Right atrium auricular region (tissue), 2 donors: ENCODE data around the gene ALOX5. TPM values are rescaled to one million over a fixed set of nuclear protein-coding genes. Genes with fewer than 3 reads are reported as not detected.
"Not testable (repeated sequence)": the region's sequence is repeated elsewhere in the genome, so short reads cannot be mapped to it uniquely, and the experiment has no call there.

Source experiments
- DNase-seq: peaks from one replicate; pipeline ENCODE4 v3.0.0-alpha.2; 2019; ENCODE audit warnings: low spot score
- H3K27ac ChIP-seq, 2 donors: fragments of 200-600 bp; sonication (generic); 1 replicate in 1 of 2; 2 replicates in 1 of 2; pipeline ENCODE4 v1.5.1; 2016 to 2019
- H3K27me3 ChIP-seq, 2 donors: fragments of 200-600 bp; sonication (generic); one replicate each; pipeline versions ENCODE4 v1.5.1 to v1.6.0; 2017 to 2019
- H3K36me3 ChIP-seq: fragments of 200-600 bp; sonication (generic); one replicate; pipeline ENCODE4 v1.5.1; 2016
- H3K4me1 ChIP-seq, 2 donors: fragments of 200-600 bp; sonication (generic); one replicate each; pipeline versions ENCODE4 v1.5.1 to v1.6.0; 2017 to 2019
- H3K4me3 ChIP-seq, 2 donors: fragments of 200-600 bp; sonication (generic); 1 replicate in 1 of 2; 2 replicates in 1 of 2; pipeline ENCODE4 v1.5.1; 2017 to 2019; ENCODE audit warnings: mild to moderate bottlenecking in 1 of 2, moderate library complexity in 1 of 2
- H3K9me3 ChIP-seq, 2 donors: fragments of 200-600 bp; sonication (generic); one replicate each; pipeline ENCODE4 v1.5.1; 2019
- CTCF ChIP-seq, 2 donors: fragments of 200-600 bp; sonication (generic); IDR thresholded peaks; one replicate each; pipeline ENCODE4 v1.5.1; 2019; ENCODE audit warnings: antibody characterized with exemption in 2 of 2
- total RNA-seq, 2 donors: library from RNA; depleted of rRNA; stranded (reverse); fragments of >200 nt; gene quantifications; one replicate each; pipeline ENCODE4 v1.1.0, GENCODE V29; 2016

The ALOX5 gene
- total RNA-seq, 2 donors from 2014 or later, result 6.3 to 16.0 TPM

DNA sequence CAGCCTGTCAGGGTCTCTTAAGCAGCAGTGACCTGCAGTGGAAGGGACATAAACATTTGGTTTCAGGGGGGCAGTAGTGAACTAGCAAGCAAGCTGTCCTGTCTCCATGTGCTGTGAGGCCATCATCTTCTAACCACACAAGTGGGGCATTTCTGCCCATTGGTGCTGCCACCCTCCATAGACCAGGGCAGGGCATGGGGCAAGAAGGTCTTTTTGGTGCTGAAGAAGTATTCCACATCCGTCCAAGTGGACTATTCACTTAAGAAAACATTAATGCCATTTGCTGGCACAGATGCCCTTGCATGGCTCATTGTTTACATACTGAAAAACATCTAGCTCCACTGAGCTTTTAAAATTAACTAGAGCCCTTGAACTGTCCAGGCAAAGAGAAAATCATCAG, 35.8 kb downstream of the ALOX5 start:
- DNase-seq, result no peak
- H3K27me3 ChIP-seq, result no peaks in the 10 kb centered on the region
- no peaks in the 10 kb centered on the region for H3K4me1 ChIP-seq
- TF ChIP-seq CTCF (IDR thresholded peaks at IDR 0.05), result no peak
- no peaks in the 10 kb centered on the region for H3K9me3 ChIP-seq
- H3K27ac ChIP-seq, result no peak overlapping the region
- H3K4me3 ChIP-seq, result no peak overlapping the region
- no peaks in the 10 kb centered on the region for H3K36me3 ChIP-seq

GRCh38 chr10:45410489-45410806, 36.4 kb downstream of the ALOX5 start:
- TF ChIP-seq CTCF (IDR thresholded peaks at IDR 0.05), result no peak
- no peak overlapping the region for H3K27ac ChIP-seq

GRCh38 chr10:45410807-45411606, 37.0 kb downstream of the ALOX5 start:
- no peak for TF ChIP-seq CTCF (IDR thresholded peaks at IDR 0.05)
- H3K9me3 ChIP-seq, result no peaks in the 10 kb centered on the region
- no peaks in the 10 kb centered on the region for H3K27me3 ChIP-seq
- H3K27ac ChIP-seq, result no peak overlapping the region
- no peaks in the 10 kb centered on the region for H3K4me1 ChIP-seq
- DNase-seq, result no peak
- no peaks in the 10 kb centered on the region for H3K36me3 ChIP-seq
- no peak overlapping the region for H3K4me3 ChIP-seq

More at GRCh38 chr10:45410489-45410806, 36.4 kb downstream of the ALOX5 start:
- no peaks in the 10 kb centered on the region for H3K36me3 ChIP-seq
- H3K27me3 ChIP-seq, result no peaks in the 10 kb centered on the region
- no peaks in the 10 kb centered on the region for H3K9me3 ChIP-seq
- no peaks in the 10 kb centered on the region for H3K4me1 ChIP-seq
- no peak for DNase-seq
- no peak overlapping the region for H3K4me3 ChIP-seq

DNA sequence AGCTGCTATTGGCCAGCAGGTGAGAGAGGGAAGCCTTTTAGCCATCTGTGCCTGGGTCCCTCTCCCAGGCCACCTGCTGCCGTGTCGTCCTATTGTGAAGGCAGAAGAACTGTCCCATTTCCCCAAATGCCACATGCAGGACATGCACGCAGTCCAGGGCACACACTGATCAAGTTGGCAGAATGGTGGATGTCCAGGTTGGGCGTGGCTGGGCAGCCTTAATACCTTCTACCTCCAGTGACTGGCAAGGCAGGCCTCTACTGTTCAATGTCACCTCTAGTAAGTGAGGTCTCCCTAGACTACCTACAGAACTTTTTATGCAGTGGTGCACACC, 37.6 kb downstream of the ALOX5 start:
- no peak for DNase-seq
- no peak for TF ChIP-seq CTCF (IDR thresholded peaks at IDR 0.05)

DNA sequence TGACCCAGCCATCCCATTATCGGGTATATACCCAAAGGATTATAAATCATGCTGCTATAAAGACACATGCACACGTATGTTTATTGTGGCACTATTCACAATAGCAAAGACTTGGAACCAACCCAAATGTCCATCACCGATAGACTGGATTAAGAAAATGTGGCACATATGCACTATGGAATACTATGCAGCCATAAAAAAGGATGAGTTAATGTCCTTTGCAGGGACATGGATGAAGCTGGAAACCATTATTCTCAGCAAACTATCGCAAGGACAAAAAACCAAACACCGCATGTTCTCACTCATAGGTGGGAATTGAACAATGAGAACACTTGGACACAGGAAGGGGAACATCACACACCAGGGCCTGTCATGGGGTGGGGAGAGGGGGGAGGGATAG, 41.0 kb downstream of the ALOX5 start:
- not testable (repeated sequence) for H3K27me3 ChIP-seq, H3K36me3 ChIP-seq, H3K9me3 ChIP-seq, DNase-seq, H3K27ac ChIP-seq, H3K4me3 ChIP-seq
- H3K4me1 ChIP-seq, result peaks cover 0 to 14% of the 10 kb centered on the region in 2 donors

More for the DNA sequence above, 37.6 kb downstream of the ALOX5 start:
- H3K27me3 ChIP-seq, result no peaks in the 10 kb centered on the region
- no peaks in the 10 kb centered on the region for H3K9me3 ChIP-seq
- no peaks in the 10 kb centered on the region for H3K36me3 ChIP-seq
- H3K4me1 ChIP-seq, result no peaks in the 10 kb centered on the region
- no peak overlapping the region for H3K27ac ChIP-seq
- H3K4me3 ChIP-seq, result no peak overlapping the region

- H3K27ac ChIP-seq, result no peak overlapping the region
- no peak overlapping the region for H3K4me3 ChIP-seq
- no peaks in the 10 kb centered on the region for H3K36me3 ChIP-seq
- H3K27me3 ChIP-seq, result no peaks in the 10 kb centered on the region
- no peak for DNase-seq
- no peaks in the 10 kb centered on the region for H3K9me3 ChIP-seq
- no peak for TF ChIP-seq CTCF (IDR thresholded peaks at IDR 0.05)
- H3K4me1 ChIP-seq, result peaks cover 0 to 29% of the 10 kb centered on the region in 2 donors
Observed at GRCh38 chr10:45416603-45417002, 42.6 kb downstream of the ALOX5 start.
